SKM-1 treated with dmso at 0.1 percent for 144 hours (cell line): ENCODE measurements around the gene IGFBP2.
"Not testable (repeated sequence)": the region's sequence is repeated elsewhere in the genome, so short reads cannot be mapped to it uniquely, and the experiment has no call there.

Experiments
- DNase-seq: peaks from one replicate; lab custom pipeline; 2025; ENCODE audit not compliant: unreplicated experiment; lab: John Stamatoyannopoulos, UW

The IGFBP2 gene, protein sequence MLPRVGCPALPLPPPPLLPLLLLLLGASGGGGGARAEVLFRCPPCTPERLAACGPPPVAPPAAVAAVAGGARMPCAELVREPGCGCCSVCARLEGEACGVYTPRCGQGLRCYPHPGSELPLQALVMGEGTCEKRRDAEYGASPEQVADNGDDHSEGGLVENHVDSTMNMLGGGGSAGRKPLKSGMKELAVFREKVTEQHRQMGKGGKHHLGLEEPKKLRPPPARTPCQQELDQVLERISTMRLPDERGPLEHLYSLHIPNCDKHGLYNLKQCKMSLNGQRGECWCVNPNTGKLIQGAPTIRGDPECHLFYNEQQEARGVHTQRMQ

DNA sequence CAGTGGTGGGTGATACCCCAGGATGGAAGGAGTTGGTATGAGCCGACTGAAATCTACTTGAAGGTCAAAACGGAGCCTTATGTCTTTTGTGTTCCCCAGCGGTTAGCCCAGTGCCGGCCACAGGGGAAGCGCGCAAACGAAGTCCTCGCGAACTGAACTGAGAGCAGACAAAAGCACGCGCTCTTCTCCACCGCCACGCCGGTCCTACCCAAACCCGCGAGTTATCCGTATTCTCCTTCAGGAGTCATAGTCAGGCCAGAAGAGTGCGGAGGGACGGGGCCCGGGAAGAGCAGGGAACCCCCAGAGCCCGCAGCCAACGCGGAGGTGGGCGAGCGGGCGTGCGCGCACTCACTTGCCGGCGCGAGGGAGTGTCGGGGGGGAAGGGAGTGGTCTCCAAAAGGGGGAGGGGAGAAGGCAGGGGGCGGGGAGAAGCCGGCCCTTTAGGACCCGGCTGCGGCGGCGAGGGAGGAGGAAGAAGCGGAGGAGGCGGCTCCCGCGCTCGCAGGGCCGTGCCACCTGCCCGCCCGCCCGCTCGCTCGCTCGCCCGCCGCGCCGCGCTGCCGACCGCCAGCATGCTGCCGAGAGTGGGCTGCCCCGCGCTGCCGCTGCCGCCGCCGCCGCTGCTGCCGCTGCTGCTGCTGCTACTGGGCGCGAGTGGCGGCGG, at the start of gene IGFBP2:
TSS of gene IGFBP2 (plus strand) at position 469 of the 664 bp plus-strand sequence. CDS start at position 573, 104 bp downstream.
- DNase-seq, result peak; percentile 67

DNA sequence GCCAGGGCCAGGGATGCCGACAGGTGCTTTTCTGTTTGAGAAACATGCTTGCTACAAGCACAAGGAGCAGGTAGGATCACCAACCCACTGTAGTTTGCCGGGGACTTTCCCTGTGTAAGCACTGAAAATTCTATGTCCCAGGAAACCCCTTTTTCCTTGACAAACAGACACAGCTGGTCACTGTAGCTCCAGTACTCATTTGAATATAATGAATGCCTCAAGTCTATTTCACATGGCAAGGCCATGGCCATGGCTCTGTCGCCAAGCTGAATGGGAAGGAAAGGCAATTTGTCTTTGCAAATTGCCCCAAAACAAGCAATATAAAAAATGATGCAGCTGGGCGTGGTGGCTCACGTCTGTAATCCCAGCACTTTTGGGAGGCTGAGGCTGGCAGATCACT, 49.6 kb upstream of the IGFBP2 start:
- no peak for DNase-seq

DNA sequence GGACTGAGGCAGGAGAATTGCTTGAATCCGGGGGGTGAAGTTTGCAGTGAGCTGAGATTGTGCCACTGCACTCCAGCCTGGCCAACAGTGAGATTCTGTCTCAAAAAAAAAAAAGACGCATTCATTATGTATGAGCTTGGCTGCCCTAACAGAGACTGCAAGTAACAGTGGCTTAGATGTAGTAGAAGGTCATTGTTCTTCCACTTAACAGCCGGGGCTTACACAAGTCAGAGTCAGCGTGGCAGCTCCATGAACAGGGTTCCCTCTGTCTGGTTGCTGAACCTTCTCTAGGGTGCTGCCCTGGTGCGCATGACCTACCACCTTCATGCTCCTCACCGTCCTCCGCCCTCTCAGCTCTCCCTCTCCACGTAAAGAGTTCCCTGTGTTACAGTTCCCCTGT, 49.1 kb upstream of the IGFBP2 start:
- DNase-seq, result no peak

DNA sequence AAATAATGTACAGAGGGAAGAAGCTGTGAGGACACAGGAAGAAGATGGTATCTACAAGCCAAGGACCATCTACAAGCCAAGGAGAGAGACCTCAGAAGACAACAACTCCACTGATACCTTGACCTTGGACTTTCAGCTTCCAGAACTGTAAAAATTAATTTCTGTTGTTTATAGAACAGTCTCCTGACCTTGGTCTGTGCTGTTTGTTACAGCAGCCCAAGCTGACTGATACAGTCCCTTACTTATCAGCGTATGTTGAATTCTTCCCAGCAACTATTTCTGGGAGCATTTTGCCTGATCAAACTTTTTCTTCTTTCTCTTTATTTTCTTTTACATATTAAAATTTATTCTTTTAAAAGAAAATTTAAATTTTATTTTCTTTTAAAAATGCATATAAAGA, 47.8 kb upstream of the IGFBP2 start:
- DNase-seq, result no peak

DNA sequence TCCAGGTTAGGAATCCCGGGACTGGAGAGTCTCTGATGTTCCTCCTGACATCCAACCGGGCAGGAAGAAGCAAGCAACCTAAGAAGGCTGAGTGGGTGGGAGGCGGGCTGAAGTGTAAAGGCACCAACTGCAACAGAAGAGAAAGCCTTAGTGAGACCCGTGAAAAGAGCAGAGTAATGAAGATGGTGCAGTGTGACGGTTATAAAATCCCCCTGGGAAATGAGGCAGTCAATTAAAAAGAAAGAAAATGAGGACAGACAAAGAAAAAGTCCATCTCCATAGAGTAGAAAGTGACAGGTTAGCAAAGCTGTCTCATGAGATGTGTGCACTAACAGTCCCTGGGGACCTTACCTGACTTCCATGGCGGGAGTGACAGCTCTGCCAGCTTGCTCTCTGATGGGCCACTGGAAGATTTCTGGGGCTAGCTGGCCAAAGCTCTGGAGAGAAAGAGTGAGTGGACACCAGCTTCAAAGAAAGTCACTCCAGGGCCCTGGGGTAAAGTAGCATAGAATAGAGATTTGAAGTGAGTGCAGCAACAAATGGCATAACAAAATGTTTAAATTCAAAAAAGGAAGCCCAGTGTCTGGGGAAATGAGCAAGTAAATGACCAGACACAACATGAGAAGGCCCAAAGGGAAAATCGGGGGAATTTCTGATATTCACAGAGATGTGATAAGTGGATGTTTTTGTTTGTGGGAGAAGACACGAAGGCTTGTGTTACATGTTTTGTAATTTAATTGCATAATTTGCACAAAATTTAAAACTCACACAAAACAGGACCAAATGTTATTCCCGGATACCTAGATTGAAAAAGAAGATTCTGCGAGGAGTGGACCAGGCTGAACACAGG, 44.1 kb upstream of the IGFBP2 start:
- DNase-seq, result no peak

DNA sequence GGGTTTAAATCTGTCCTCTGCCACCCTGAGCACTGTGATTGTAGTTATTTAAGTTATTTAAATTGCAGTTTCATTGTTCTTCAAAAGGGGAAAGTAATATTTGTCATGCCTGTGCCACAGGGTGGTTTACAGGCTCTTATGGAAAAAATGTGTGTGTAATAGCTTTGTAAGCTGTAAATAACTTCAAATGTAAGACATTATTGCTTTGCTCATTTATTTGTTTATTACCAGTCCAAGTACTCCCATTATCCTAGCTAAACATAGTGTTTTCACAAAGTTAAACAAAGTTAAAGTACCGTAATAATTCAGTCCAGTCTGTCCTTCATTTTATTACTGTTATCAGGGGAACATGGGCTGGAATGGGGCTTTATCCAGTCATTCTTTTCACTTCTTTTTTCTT, 43.4 kb upstream of the IGFBP2 start:
- no peak for DNase-seq

DNA sequence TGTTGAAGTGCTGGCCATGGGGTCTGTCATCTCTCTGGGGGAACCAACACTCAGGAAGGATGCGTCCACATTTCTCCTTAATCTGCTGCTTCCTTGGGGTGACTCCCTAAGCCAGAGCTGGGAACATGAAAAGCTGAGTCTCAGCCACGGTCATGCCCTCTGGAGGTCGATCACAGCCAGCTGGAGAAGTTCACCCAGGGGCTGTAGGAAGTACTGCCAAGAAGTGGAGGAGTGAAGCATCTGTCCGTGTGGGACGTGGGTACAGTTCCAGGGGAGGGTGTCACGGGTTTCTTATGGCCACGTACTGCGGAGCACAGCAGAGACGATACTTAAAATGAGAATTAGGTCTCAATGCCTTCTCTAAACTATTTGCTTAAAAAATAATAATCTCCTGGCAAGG, 42.4 kb upstream of the IGFBP2 start:
- DNase-seq, result no peak

DNA sequence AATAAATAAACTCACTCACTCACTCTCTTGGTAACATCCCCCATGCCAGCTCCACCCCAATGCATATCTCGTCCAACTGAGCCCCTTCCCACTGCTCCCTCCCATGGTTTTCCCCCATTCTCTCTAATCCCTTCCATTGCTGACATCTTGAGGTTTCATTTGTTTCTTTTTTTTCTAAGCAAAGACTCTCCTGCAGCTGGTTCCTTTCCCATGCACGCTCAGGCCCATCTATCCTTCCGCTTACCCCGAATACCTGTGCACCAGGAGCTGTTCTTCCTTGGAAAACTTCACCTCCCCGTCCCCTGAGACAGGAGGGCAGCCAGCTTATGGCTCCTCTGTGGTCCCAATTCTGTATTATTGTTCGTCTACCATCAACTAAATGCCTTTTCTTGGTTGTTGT, 41.7 kb upstream of the IGFBP2 start:
- DNase-seq, result no peak

DNA sequence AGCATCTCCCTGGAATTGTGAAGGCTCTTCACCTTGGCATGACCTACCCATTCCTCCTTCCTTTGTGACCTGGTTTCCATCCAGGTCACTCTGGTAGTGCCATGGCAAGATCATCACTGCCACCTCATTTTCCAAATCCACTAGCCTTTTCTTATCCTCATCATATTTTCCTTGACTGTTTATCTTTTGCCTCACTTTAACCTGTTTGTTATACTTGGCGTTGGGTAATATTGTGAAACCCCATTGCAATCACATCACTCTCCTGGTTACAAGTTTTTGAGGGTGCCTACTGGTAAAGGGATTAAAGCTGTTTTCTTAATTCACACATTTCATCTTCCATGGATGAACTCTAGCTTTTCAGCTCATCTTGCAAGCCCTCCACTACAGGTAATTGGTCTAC, 39.1 kb upstream of the IGFBP2 start:
- no peak for DNase-seq

DNA sequence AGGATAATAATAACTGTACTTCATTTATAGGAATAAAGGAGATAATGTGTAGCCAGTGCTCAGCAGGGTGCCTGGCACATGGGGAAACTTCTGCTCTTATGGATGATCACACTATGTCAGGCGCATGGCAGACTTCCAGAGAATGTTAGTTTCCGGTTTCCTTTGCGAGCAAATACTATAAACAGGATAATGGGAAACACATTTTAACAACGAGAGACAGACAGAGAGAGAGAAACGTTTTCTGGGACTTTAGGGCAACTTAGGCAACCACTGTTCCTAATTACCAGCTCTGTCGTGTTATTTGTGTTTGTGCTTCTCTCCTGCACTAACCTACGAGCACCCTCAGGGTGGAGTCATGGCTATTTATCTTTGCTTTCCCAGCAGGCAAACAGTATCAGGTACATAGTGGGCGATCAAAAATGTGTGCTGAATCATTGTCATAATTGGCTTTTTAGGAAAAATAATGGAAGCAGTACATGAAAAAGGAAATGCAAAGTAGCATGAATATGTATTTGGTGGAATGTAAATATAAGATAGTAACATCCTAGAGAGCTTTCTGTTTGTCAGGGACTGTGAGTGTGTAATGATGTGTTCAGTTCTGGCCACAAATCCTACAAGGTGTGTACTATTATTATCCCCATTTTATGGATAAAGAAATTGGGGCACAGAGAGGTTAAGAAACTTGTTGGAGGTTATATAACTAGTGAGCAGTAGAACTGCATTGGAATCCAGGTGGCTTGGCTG, 36.8 kb upstream of the IGFBP2 start:
- DNase-seq, result no peak

DNA sequence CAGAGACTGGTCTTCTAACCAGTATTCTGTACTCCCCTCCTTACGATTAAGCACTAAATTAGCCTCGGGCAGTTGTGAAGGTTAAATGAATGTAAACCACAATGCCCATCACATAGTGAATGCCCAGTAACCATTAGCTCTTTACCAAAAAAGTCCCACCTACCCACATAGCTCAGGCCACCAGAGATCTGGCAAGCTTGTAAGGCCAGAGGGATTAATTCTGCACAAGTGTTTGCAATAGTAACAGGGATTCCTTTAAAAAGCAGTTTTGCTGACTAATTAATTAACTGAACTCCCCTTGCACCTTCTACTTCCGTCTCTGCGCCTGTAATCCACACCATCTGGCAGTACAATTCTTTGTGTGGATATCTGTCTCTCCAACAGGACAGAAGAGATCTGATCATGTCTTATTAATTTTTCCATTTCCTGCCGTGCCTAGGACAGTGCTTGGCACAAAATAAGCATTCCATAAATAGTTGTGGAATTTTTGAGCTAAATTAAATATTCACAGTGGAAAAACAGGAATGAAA, 36.2 kb upstream of the IGFBP2 start:
- DNase-seq, result no peak

DNA sequence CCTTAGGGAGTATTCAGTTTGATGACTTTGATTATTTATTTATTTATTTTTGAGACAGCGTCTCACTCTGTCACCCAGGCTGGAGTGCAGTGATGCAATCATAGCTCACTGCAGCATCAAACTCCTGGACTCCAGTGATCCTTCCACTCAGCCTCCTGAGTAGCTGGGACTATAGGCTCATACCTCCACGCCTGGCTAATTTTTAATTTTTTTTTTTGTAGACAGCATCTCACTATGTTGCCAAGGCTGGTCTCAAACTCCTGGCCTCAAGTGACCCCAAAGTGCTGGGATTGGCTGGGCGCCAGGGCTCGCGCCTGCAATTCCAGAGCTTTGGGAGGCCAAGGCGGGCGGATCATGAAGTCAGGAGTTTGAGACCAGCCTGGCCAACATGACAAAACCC, 35.4 kb upstream of the IGFBP2 start:
- DNase-seq, result not testable (repeated sequence)

DNA sequence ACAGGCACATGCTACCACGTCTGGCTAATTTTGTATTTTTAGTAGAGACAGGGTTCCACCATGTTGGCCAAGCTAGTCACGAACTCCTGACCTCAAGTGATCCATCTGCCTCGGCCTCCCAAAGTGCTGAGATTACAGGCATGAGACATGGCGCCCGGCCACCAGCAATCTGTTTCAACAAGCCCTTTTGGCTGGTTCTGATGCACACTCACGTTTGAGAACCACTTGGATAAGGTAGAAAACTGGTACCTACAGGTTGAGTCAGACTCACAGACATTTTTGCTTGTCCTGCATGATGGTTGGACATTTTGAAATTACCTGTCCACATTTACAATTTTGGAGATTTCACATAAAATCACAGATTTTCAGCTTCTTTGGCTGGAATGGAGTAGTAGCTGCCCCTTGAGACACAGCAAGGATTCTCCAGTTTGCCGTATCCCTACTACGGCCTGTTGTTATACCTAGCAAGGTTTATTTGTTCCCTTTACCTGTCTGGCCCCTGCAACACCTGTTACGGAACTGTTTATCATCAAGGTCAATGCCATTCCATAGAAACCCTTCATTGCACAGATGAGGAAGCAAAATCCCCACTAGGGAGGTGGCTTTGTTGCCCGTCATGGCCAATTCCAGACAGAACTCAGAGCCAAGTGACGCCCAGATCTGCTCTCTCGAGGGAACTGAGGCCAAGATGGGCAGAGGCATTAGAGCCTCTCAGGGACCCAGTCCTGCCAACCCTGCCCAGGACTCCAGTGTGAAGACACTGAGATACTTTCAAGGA, 31.4 kb upstream of the IGFBP2 start:
- DNase-seq, result no peak

DNA sequence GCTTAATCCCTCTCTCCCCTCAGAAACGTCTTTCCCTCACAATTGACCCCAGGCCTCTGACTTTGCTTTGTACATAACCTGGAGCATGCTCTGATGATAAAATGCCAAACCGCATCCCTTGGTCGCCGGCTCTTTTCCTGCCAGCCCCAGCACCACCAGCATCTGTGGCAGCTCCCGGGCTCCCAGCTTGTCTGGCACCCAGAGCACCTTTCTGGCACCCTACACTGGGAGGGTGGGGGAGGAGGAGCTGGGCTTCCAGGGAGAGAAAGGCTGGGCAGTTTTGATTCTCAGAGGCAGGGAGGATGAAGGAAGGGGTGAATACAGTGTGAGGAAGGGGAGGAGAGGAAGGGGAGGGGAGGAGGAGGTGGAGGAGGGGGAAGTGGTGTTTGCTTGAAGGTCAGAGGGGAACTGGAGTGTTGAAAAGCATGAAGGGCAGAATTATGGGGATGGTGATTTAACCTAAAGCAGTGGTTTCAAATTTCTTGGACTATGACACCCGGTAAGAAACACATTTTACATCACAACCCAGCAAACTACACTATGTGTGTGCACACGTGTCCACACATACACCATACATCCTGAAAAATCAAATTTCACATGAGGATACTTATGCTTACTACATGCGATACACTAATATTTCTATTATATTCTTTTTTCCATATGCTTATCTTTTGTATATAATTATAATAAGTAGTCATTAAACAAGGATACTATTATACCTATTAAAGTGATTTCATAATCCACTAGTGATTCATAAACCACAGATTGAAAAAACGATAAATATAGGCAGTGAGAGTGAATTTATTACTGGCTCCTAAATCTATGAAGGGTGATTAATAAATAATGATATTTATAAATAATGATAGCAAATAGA, 30.0 kb upstream of the IGFBP2 start:
- no peak for DNase-seq

DNA sequence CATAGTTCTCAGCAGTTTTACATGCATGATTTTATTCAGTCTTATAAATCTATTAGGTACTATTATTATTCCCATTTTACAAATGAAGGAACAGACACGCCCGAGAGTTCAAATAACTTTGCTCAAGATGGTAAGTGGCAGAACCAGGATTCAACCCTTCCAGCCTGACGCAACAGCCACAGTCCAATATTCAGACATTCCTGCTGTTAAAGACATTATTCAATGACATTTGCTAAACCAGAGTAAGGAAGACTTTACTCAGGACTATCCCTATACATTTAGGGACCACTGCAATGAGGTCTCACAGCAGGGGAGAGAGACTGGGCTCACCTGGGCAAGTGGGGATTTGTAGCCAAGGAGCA, 29.4 kb upstream of the IGFBP2 start:
- DNase-seq, result no peak

DNA sequence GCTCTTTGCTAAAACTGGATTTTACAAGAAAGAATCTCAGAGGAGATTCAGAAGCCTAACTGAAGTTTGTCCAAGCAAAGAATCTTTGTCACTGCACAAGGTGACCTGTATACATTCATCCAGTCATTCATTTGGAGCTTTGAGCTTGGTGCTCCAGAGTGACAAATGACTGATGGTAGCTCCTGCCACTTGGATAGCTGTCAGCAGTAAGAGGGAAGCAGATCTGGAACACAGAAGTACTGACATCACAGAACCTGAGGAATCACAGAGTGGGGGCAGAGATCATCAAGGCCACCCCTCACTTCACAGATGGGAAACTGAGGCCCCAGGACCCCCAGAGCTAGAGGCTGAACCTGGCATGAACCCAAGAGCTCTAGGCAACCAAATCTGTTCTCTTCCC, 28.8 kb upstream of the IGFBP2 start:
- DNase-seq, result no peak

DNA sequence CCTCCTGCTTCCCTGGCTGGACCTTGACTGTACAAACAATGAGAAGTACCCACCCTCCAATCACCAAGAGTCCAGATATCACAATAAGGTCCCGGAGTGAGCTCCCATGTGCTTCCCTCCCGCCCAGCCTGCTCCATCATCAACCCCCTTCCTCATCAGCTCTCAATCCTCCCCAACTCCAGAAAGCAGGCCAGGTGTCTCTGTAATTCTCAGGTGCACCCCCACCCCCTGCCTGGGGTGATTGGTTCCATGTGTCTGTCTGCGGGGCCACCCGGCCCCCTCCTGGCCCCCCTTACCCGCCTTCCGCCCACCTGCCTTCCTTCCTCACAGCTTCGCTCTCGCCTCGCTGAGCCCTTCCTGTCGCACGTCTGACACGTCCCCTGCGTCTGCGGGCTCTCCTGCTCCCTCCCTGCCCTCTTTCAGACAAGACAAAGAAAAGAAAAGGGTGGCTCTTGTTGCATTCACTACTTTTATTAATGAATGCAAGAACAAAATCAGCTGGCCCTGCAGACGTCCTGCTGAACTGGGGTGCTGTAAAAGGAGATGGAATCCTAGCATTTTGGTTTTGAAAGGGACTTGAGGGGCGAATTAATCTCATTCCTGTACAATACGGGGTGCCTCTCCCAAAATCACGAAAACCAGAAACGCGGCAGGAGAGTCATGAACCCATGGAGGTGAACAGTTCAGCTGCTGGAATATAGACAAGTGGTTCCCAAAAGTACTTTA, 26.5 kb upstream of the IGFBP2 start:
- DNase-seq, result no peak

DNA sequence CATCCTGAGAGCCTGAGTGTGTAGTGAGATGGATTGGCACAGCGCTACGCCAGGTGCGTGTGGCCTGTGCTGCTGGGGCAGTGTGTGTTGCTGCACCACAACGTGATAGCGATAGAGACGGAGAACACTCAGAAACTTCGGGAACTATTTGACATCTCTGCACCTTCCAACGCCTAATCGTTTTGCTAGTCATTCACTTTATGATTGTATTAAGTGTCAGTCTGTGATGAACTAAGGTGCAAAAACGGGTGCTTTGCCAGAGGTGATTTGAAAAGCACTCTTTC, 26.0 kb upstream of the IGFBP2 start:
- DNase-seq, result no peak

DNA sequence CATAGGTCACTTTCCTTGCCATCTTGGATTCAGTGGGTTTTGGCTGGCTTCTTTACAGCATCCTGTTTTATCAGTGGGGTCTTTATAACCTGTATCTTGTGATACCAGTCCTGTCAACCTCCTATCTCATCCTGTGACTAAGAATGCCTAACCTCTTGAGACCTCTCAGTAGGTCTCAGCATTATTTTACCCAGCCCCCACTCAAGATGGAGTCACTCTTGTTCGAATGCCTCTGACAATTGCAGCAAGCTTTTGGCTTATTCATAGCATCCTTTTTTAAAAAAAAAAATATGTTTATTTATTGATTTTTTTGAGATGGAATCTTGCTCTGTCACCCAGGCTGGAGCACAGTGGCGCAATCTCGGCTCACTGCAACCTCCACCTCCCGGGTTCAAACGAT, 24.7 kb upstream of the IGFBP2 start:
- no peak for DNase-seq
